ENCODE results near the gene TF. TPM values are rescaled to one million over a fixed set of nuclear protein-coding genes. Genes with fewer than 3 reads are reported as not detected.

Gene TF
- total and polyA plus RNA-seq, 2 of the 8 experiments (the other 6 are each of a cell fraction or from before 2014, with no cell fraction given) = 0.02 to 0.26 TPM

- TF ChIP-seq EP300 (IDR thresholded peaks at IDR 0.05; ENCODE audit: borderline replicate concordance in 1 of 2, low read depth in 2 of 2, low read length in 2 of 2) = no peak
- no peak for TF ChIP-seq NRF1 (IDR thresholded peaks at IDR 0.05; ENCODE audit: low read depth, low read length)
- no peak for TF ChIP-seq RFX5 (IDR thresholded peaks at IDR 0.05; ENCODE audit: borderline replicate concordance, low read depth, low read length)
- TF ChIP-seq HDAC2 (IDR thresholded peaks at IDR 0.05; ENCODE audit: borderline replicate concordance in 1 of 2, low read depth in 2 of 2, low read length in 2 of 2) = no peak
- no peak for TF ChIP-seq CREB1 (IDR thresholded peaks at IDR 0.05)
- no peak for TF ChIP-seq RXRA (IDR thresholded peaks at IDR 0.05; ENCODE audit: insufficient read depth, low read depth, low read length)
Measured at GRCh38 chr3:133843634-133844033, 97.4 kb downstream of the TF start (continued).
